Mesenchymal stem cell (in vitro differentiated cells and primary cell): ENCODE results near the gene IL10RB.
"Not testable (repeated sequence)": the region's sequence is repeated elsewhere in the genome, so short reads cannot be mapped to it uniquely, and the experiment has no call there.

ENCODE experiments used
- DNase-seq: peaks from one replicate; pipeline ENCODE4 v3.0.0-alpha.2; 2013
- H2AFZ ChIP-seq: one replicate; pipeline ENCODE4 v1.6.1; 2013; ENCODE audit warnings: low read depth, mild to moderate bottlenecking, control low read depth, inconsistent platforms, low read length, moderate library complexity
- H2AK5ac ChIP-seq: 2 replicates; pipeline ENCODE4 v1.6.1; 2013; ENCODE audit warnings: low read length, moderate library complexity, mild to moderate bottlenecking, inconsistent platforms; ENCODE audit not compliant: severe bottlenecking
- H2BK120ac ChIP-seq: one replicate; pipeline ENCODE4 v1.6.1; 2013; ENCODE audit warnings: low read depth, mild to moderate bottlenecking, inconsistent platforms, low read length, moderate library complexity
- H2BK12ac ChIP-seq, 2 experiments: one replicate each; pipeline ENCODE4 v1.6.1; 2013; ENCODE audit warnings: inconsistent platforms in 2 of 2, low read length in 2 of 2, mild to moderate bottlenecking in 2 of 2, moderate library complexity in 2 of 2, control low read depth in 1 of 2
- H2BK15ac ChIP-seq: one replicate; pipeline ENCODE4 v1.6.1; 2013; ENCODE audit warnings: mild to moderate bottlenecking, low read depth, inconsistent platforms; ENCODE audit not compliant: poor library complexity, severe bottlenecking
- H2BK5ac ChIP-seq: 2 replicates; pipeline ENCODE4 v1.6.1; 2013; ENCODE audit warnings: low read depth, mild to moderate bottlenecking, low read length, control low read depth, inconsistent platforms; ENCODE audit not compliant: poor library complexity, severe bottlenecking
- H3K14ac ChIP-seq, 2 experiments: one replicate each; pipeline ENCODE4 v1.6.1; 2013; ENCODE audit warnings: inconsistent platforms in 2 of 2, low read length in 2 of 2, control low read depth in 1 of 2, mild to moderate bottlenecking in 1 of 2, moderate library complexity in 1 of 2
- H3K18ac ChIP-seq, 2 experiments: one replicate each; pipeline ENCODE4 v1.6.1; 2013; ENCODE audit warnings: inconsistent platforms in 2 of 2, low read length in 2 of 2, control low read depth in 1 of 2, low read depth in 1 of 2, mild to moderate bottlenecking in 1 of 2
- H3K23ac ChIP-seq, 2 experiments: one replicate each; pipeline ENCODE4 v1.6.1; 2013; ENCODE audit warnings: inconsistent platforms in 2 of 2, low read length in 2 of 2, mild to moderate bottlenecking in 2 of 2, moderate library complexity in 2 of 2, control low read depth in 1 of 2
- H3K27ac ChIP-seq: 2 replicates; pipeline ENCODE4 v1.5.1; 2013; ENCODE audit warnings: mild to moderate bottlenecking, moderate library complexity, low read length, control low read depth, inconsistent platforms; ENCODE audit not compliant: poor library complexity, severe bottlenecking
- H3K27me3 ChIP-seq, 2 experiments: 2 replicates each; pipeline versions ENCODE4 v1.6.1 to v1.7.0; 2013; ENCODE audit warnings: low read length in 2 of 2, mild to moderate bottlenecking in 2 of 2, moderate library complexity in 2 of 2, control low read depth in 1 of 2, inconsistent platforms in 1 of 2; ENCODE audit not compliant: control insufficient read depth in 1 of 2, insufficient read depth in 1 of 2
- H3K36me3 ChIP-seq, 2 experiments: 2 replicates each; pipeline versions ENCODE4 v1.6.1 to v1.7.0; 2013; ENCODE audit warnings: low read length in 2 of 2, control low read depth in 1 of 2, inconsistent platforms in 1 of 2, low read depth in 1 of 2, mild to moderate bottlenecking in 1 of 2; ENCODE audit not compliant: insufficient read depth in 2 of 2, control insufficient read depth in 1 of 2
- H3K4ac ChIP-seq, 2 experiments: one replicate each; pipeline ENCODE4 v1.6.1; 2013; ENCODE audit warnings: inconsistent platforms in 2 of 2, low read length in 2 of 2, mild to moderate bottlenecking in 2 of 2, moderate library complexity in 2 of 2, control low read depth in 1 of 2, low read depth in 1 of 2
- H3K4me1 ChIP-seq: 2 replicates; pipeline ENCODE4 v1.6.1; 2013; ENCODE audit warnings: low read depth, low read length, control low read depth; ENCODE audit not compliant: control insufficient read depth, insufficient read depth
- H3K4me2 ChIP-seq: 2 replicates; pipeline ENCODE4 v1.6.1; 2013; ENCODE audit warnings: low read length, mild to moderate bottlenecking, inconsistent platforms; ENCODE audit not compliant: poor library complexity, severe bottlenecking
- H3K4me3 ChIP-seq, 2 experiments: 2 replicates each; pipeline versions ENCODE4 v1.5.1 to v1.7.0; 2013; ENCODE audit warnings: low read length in 2 of 2, mild to moderate bottlenecking in 2 of 2, control low read depth in 1 of 2, low read depth in 1 of 2; ENCODE audit not compliant: insufficient read depth in 1 of 2
- H3K79me1 ChIP-seq: replicated peaks from 2 replicates; pipeline ENCODE4 v1.6.1; 2013; ENCODE audit warnings: mild to moderate bottlenecking, control low read depth, low read length, inconsistent platforms; ENCODE audit not compliant: poor library complexity, severe bottlenecking
- H3K9ac ChIP-seq: 2 replicates; pipeline ENCODE4 v1.7.0; 2013; ENCODE audit warnings: mild to moderate bottlenecking, low read length, moderate library complexity
- H3K9me3 ChIP-seq: 2 replicates; pipeline ENCODE4 v1.7.0; 2013; ENCODE audit warnings: mild to moderate bottlenecking, low read length; ENCODE audit not compliant: control insufficient read depth
- H4K8ac ChIP-seq: one replicate; pipeline ENCODE4 v1.6.1; 2013; ENCODE audit warnings: inconsistent platforms, mild to moderate bottlenecking, low read length, moderate library complexity
- H4K91ac ChIP-seq: one replicate; pipeline ENCODE4 v1.6.1; 2013; ENCODE audit warnings: mild to moderate bottlenecking, low read length, inconsistent platforms
- WGBS: methylation state at CpG from one replicate; pipeline ENCODE4 v1.1.7; 2013; ENCODE audit warnings: mixed read lengths; 5-methylcytosine and 5-hydroxymethylcytosine counted together

The IL10RB gene

DNA sequence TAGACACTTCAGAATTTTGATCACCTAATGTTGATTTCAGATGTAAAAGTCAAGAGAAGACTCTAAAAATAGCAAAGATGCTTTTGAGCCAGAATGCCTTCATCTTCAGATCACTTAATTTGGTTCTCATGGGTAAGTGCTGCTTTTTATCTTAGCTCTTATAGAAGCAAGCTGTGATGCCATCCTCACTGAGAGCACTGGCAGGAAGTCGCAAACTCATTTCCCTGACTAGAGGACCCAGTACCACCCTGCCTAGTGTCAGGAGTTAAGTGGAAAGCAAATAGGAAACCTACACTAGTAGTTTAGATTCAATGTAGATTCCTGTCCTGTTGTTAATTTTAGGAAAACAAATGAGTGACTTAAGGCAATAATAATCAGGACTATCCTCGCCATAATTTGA is 24.3 kb upstream of the IL10RB start:
- no peak overlapping the region for H3K4me3 ChIP-seq
- H3K27me3 ChIP-seq: no peaks in the 10 kb centered on the region
- peaks cover 20 to 36% of the 10 kb centered on the region in 2 experiments for H3K36me3 ChIP-seq
- no peak overlapping the region for H3K18ac ChIP-seq
- H3K79me1 ChIP-seq: peaks cover 25% of the 10 kb centered on the region
- no peaks in the 10 kb centered on the region for H3K4me1 ChIP-seq
- H3K14ac ChIP-seq: no peak overlapping the region
- no peak overlapping the region for H2AFZ ChIP-seq
- H4K8ac ChIP-seq: no peak overlapping the region
- no peak overlapping the region for H2BK15ac ChIP-seq
- H4K91ac ChIP-seq: no peak overlapping the region
- H2BK12ac ChIP-seq: no peak overlapping the region
- H2BK120ac ChIP-seq: no peak overlapping the region
- H3K4ac ChIP-seq: no peak overlapping the region
- no peak overlapping the region for H3K23ac ChIP-seq
- H2BK5ac ChIP-seq: no peak overlapping the region
- WGBS: no CpG with 5 or more reads among the region's 2 CpGs
- no peak for DNase-seq
- no peak overlapping the region for H3K9ac ChIP-seq
- no peak overlapping the region for H2AK5ac ChIP-seq
- H3K9me3 ChIP-seq: no peaks in the 10 kb centered on the region
- no peak overlapping the region for H3K27ac ChIP-seq
- no peak overlapping the region for H3K4me2 ChIP-seq

DNA sequence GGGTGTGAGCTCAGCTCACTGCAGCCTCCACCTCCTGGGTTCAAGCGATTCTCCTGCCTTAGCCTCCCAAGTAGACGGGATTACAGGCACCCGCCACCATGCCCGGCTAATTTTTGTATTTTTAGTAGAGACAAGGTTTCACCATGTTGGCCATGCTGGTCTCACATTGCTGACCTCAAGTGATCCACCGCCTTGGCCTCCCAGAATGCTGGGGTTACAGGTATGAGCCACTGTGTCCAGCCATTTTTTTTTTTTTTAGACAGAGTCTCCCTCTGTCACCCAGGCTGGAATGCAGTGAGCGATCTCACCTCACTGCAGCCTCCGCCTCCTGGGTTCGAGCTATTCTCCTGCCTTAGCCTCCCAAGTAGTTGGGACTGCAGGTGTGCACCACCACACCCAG is 23.3 kb upstream of the IL10RB start:
- H3K4me1 ChIP-seq, H2BK120ac ChIP-seq, H3K9ac ChIP-seq, H2BK15ac ChIP-seq, H4K91ac ChIP-seq, H3K27ac ChIP-seq, DNase-seq, H3K4me2 ChIP-seq, H2BK12ac ChIP-seq, H2BK5ac ChIP-seq, H3K14ac ChIP-seq, H2AK5ac ChIP-seq, H3K23ac ChIP-seq, H3K4ac ChIP-seq, H3K4me3 ChIP-seq, H3K27me3 ChIP-seq, H3K18ac ChIP-seq, H2AFZ ChIP-seq, H4K8ac ChIP-seq, H3K9me3 ChIP-seq: not testable (repeated sequence)
- 96% methylated on average over 8 of the region's 8 CpGs for WGBS
- peaks cover 29 to 46% of the 10 kb centered on the region in 2 experiments for H3K36me3 ChIP-seq
- H3K79me1 ChIP-seq: peaks cover 21% of the 10 kb centered on the region

DNA sequence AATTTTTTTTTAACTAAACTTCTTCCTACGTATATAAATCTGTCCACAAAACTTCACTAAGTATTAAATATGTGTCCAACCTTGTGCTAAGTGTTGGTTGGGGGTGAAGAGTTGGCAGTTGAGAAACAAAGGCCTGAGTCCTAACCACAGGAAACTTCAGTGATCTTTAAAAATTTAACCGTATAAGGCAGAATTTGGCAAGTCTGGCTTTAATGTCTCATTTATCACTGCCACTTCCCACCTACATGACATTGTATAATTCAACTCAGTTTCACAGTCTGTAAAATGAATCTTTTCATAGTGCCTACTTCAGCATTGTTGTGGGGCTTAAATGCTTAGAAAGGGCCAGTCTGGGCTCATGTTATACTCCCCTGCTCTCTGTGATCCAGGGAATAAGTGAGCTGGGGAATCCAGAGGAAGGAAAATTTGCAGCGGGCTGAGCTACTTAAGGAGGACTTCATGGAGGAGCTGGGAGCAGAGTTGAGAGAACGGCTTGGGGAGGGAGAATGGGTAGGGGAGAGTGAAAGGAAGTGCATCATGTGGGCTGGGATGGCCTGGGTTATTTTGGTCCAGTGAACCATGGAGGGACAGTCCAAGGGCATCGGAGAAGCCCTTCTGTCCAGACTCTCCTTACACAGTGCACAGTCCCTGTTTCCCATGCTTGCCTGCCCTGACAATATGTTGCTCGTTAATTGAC is 21.9 kb upstream of the IL10RB start:
- Histone ChIP-seq H2AK5ac (no peak overlapping the region), H3K9ac (no peak overlapping the region)

DNA sequence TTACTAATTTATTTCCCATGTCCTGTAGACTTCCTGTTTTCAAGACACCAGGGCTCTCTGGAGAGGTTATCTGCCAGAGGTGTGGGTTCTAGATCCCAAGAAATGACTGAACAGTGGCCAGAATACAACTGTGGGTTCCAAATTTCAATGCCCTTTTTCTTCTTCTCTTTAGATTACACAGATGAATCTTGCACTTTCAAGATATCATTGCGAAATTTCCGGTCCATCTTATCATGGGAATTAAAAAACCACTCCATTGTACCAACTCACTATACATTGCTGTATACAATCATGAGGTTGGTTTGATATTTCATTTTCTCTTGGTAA is 21.4 kb upstream of the IL10RB start:
- Histone ChIP-seq H3K36me3 (peaks cover 38 to 64% of the 10 kb centered on the region in 2 experiments), H3K23ac (no peak overlapping the region), H3K14ac (no peak overlapping the region), H4K91ac (no peak overlapping the region), H3K9ac (no peak overlapping the region), H3K4me1 (no peaks in the 10 kb centered on the region), H2BK5ac (no peak overlapping the region), H2AFZ (no peak overlapping the region), H2BK12ac (no peak overlapping the region), H3K79me1 (peaks cover 17% of the 10 kb centered on the region), H2AK5ac (no peak overlapping the region), H2BK15ac (no peak overlapping the region), H3K18ac (no peak overlapping the region), H3K4ac (no peak overlapping the region), H3K27me3 (no peaks in the 10 kb centered on the region), H3K9me3 (no peaks in the 10 kb centered on the region), H2BK120ac (no peak overlapping the region), H3K4me2 (no peak overlapping the region), H3K4me3 (no peak overlapping the region), H4K8ac (no peak overlapping the region), H3K27ac (no peak overlapping the region)
- no peak for DNase-seq
- no CpG with 5 or more reads among the region's 2 CpGs for WGBS

More for the DNA sequence above, 21.9 kb upstream of the IL10RB start:
- Histone ChIP-seq H3K4me2 (no peak overlapping the region), H3K14ac (no peak overlapping the region), H3K23ac (no peak overlapping the region), H3K4ac (no peak overlapping the region), H2BK15ac (no peak overlapping the region), H3K4me1 (no peaks in the 10 kb centered on the region), H4K8ac (no peak overlapping the region), H2BK120ac (no peak overlapping the region), H3K9me3 (no peaks in the 10 kb centered on the region), H3K27me3 (no peaks in the 10 kb centered on the region), H2AFZ (no peak overlapping the region), H2BK12ac (no peak overlapping the region), H3K36me3 (peaks cover 33 to 59% of the 10 kb centered on the region in 2 experiments), H3K79me1 (peaks cover 17% of the 10 kb centered on the region), H4K91ac (no peak overlapping the region), H3K4me3 (no peak overlapping the region), H3K18ac (no peak overlapping the region), H2BK5ac (no peak overlapping the region), H3K27ac (no peak overlapping the region)
- no peak for DNase-seq
- 89% methylated on average over 4 of the region's 6 CpGs for WGBS
